Right lobe of liver (tissue), 4 donors: ENCODE results near the gene WSCD2.

Experiments
- CTCF ChIP-seq, 4 donors: fragments of 200-600 bp in 3 of 4; fragments of 450-650 bp in 1 of 4; IDR thresholded peaks; one replicate each; pipeline versions ENCODE4 v1.5.1 to v1.8.0; 2016 to 2022; ENCODE audit warnings: antibody characterized with exemption in 4 of 4, mild to moderate bottlenecking in 2 of 4
- POLR2A ChIP-seq: fragments of 450-650 bp; IDR thresholded peaks from one replicate; pipeline ENCODE4 v1.6.1; 2017; ENCODE audit warnings: antibody characterized with exemption, mild to moderate bottlenecking
- donor health status: DM: no; HTN: no; CAD: no.
- donor health status: DM: no; HTN: no; CAD: no.
- donor health status: DM: no; HTN: yes; CAD: no.

DNA sequence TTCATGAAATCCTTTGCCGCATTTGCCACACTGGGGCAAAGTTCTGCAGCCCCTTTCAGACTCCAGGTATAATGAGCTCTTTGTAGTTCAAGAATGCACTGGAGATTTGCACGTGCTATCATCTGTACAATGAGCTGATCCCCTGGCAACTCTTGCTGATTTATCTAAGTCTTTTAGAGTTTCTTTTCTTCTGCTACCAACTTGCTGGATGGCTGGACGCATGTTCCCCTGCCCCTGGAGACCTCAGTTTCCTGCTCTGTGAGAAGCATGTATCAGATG, 106.8 kb downstream of the WSCD2 start:
- no peak for TF ChIP-seq CTCF (IDR thresholded peaks at IDR 0.05)
- TF ChIP-seq POLR2A = no peak
